Umbilical cord (tissue), 2 donors: ENCODE data around the gene SND1. TPM values are rescaled to one million over a fixed set of nuclear protein-coding genes. Genes with fewer than 3 reads are reported as not detected.

Source experiments
- DNase-seq: peaks from one replicate; pipeline ENCODE4 v3.0.0-alpha.2; 2015; ENCODE audit warnings: low spot score
- total RNA-seq: library from RNA; depleted of rRNA; stranded (reverse); fragments of >200 nt; gene quantifications from one replicate; pipeline ENCODE4 v1.2.3, GENCODE V29; 2014; ENCODE audit warnings: low replicate concordance; ENCODE audit not compliant: insufficient read depth

Gene SND1
- total RNA-seq, 1 donor from 2014 or later = 101 TPM

- no peak for DNase-seq
Observed at GRCh38 chr7:127863082-127863481, 211.1 kb downstream of the SND1 start.

GRCh38 chr7:127865466-127865865 is 213.5 kb downstream of the SND1 start:
- no peak for DNase-seq

- no peak for DNase-seq
Observed at GRCh38 chr7:127870231-127870907, 218.4 kb downstream of the SND1 start.

- DNase-seq = no peak
Observed at GRCh38 chr7:127871226-127871625, 219.2 kb downstream of the SND1 start.

GRCh38 chr7:127872122-127872521 is 220.1 kb downstream of the SND1 start:
- no peak for DNase-seq

- DNase-seq = no peak
Observed at GRCh38 chr7:127873151-127873550, 221.2 kb downstream of the SND1 start.

GRCh38 chr7:127873715-127874636 is 222.0 kb downstream of the SND1 start:
- DNase-seq = no peak

- no peak for DNase-seq
Observed at GRCh38 chr7:127874951-127875608, 223.1 kb downstream of the SND1 start.

GRCh38 chr7:127876393-127876792 is 224.4 kb downstream of the SND1 start:
- DNase-seq = peak; percentile 49

- DNase-seq = no peak
Observed at GRCh38 chr7:127877951-127878350, 226.0 kb downstream of the SND1 start.

- no peak for DNase-seq
Observed at GRCh38 chr7:127878791-127879190, 226.8 kb downstream of the SND1 start.

GRCh38 chr7:127879436-127879835 is 227.4 kb downstream of the SND1 start:
- DNase-seq = no peak

GRCh38 chr7:127879942-127880341 is 227.9 kb downstream of the SND1 start:
- no peak for DNase-seq

- no peak for DNase-seq
Observed at GRCh38 chr7:127880454-127880853, 228.5 kb downstream of the SND1 start.

- no peak for DNase-seq
Observed at GRCh38 chr7:127881564-127881963, 229.6 kb downstream of the SND1 start.

GRCh38 chr7:127882313-127882920 is 230.4 kb downstream of the SND1 start:
- DNase-seq = no peak

- no peak for DNase-seq
Observed at GRCh38 chr7:127884066-127884559, 232.1 kb downstream of the SND1 start.

- no peak for DNase-seq
Observed at GRCh38 chr7:127885222-127885772, 233.3 kb downstream of the SND1 start.

- peak; percentile 67 for DNase-seq
Observed at GRCh38 chr7:127885843-127886242, 233.8 kb downstream of the SND1 start.

- no peak for DNase-seq
Observed at GRCh38 chr7:127886248-127886647, 234.3 kb downstream of the SND1 start.

- DNase-seq = no peak
Observed at GRCh38 chr7:127887096-127887495, 235.1 kb downstream of the SND1 start.
